Pons (tissue), 1 donor: Measurements from ENCODE around the gene ELMO1.

Experiments
- DNase-seq: peaks from one replicate; pipeline ENCODE4 v3.0.0-alpha.2; 2016; ENCODE audit warnings: low spot score

The ELMO1 gene

DNA sequence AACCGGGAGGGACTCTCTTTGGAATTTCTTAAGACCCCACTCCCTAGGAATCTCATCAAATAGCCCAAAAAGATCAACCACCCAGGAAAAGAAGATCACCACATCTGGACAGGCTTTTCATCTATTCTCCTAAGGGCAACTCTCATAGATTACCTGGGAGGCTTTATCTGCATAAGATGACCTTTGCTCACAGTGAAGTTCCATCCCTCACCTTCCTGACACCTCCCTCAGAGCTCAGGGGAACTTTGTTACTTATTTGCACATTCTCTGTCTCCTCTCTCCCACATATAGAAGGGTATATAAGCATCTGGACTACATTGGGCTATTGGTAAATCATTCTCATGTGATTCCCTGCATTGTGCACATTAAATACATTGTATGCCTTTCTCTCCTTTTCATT is 80.1 kb downstream of the ELMO1 start:
- no peak for DNase-seq

DNA sequence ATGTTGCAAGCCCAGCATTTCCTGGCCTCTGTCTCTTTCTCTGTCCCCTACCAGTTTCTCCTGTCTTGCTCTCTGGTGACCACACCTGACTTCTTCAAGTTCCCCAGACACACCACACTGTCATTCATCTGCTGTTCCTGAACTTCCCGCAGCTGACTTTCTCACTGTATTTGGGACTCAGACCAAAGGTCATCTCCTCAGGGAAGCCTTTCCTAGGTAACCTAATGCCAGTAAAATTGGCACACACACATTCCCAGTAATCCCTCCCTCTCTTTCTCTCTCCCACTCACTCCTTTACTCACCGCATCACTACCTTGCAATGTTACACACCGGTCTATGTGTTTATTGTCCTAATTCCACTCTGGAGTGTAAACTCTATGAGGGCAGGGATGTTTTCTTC is 81.7 kb downstream of the ELMO1 start:
- no peak for DNase-seq

DNA sequence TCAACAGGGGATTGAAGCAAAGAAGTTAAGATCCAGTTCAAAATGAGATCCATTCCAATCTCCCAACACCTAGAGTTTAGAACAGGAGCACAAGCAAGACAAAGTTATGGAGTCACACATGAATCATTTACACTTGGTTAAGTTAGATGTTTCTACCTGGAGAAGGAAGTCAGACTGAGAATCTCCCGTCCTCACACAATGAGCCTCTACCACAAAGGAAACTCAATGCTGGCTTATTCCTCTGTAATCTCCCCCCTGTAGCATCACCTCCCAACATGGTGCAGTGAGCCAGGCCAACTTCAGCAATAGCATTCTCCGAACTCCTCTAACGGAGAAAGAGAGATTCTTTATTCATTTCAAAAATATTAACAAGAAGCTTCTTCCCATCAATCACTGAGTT is 82.2 kb downstream of the ELMO1 start:
- no peak for DNase-seq

DNA sequence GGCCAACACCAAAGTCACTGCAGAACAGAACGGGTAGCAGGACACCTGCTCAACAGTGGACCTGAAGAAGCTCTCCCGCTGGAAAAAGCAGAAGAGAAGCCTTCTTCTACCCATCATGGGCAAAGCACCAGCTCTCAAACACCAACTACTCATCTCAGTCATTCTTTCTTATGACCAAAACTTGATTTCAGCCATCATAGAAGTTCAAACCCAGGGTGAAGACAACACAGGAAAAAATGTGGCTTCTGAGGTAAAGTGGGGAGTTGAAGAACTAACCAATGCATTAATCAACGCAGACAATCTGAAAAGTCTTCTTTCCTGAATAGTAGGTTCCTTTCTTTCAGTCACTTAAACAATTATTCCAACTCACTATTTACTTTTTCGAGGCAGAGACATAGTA is 83.3 kb downstream of the ELMO1 start:
- no peak for DNase-seq

DNA sequence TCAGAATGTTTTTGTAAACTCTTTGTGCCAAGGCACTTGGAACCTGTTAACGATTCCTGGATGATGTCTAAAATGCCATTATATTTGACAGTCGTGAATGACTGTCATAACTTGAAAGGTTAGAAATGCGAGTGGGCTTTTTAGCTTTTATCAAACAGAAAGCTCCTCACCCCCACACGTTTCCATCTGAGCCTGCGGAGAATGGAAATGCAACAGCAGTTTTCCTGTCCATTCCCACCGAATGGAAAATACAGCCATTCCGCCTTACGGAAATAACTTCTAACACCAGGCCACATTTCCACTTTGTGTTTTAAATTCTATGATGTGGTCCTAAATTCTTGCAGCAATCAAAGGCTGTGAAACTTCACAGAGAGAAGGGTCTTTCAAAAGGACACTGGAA is 83.8 kb downstream of the ELMO1 start:
- no peak for DNase-seq

DNA sequence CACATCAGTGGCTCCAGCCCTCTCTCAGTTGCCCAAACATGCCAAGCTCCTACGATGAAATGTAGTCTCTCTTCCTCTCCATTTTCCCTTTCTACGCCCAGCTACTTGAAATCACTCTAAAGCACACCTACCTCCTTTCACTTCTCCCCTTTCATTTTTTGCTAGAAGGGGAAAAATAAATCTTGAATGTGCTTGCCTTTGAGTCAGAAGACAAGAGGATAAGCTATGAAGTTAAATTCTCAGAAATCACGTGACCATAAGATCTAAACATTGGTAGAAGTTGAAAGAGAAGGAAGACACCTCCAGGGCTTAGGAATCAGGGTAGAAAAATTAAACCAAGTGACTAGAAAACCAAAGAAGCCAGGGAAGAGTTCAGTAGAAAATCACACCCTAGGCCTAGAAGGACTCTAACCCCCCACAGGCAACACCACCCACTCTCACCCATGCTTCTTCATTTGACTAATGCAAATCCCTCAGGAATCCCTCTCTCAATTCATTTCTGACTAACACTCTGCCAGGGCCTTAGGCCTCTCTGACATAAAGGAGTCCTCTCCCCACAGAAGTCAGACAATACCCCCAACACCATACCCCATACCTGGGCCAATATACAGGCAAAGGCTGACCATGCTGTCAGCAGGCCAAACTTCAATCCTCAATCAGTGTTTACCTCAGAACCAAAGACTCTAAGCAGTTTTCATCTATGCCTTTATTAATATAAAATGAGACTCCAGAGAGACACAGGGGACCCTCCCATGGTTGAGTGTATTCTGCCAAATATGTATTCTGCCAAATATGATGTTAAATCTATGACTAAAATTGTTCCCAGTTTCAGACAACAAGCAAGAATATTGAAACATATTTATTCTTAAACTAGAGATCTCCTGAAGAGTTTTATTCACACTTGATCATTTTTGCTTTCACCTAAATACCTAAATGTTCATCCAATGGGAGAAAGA is 84.8 kb downstream of the ELMO1 start:
- DNase-seq: no peak

DNA sequence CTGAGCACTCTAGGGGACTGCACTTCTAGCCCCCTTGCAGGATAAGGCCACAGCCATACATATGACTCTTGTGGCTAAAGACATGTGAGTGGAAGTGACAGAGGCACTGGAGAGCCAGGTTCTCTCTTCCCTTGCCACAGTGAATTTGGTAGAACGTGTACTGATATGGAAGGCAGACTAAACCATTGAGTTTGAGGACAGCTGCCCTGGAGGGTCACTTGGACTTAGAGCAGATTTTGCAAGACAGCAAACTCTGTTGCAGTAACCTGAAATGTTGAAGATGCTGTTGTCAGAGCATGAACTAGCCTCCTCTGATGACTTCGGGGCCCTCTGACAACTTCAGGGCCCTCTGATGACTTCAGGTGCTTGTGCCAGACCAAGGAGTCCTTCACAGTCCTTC is 85.9 kb downstream of the ELMO1 start:
- DNase-seq: no peak

DNA sequence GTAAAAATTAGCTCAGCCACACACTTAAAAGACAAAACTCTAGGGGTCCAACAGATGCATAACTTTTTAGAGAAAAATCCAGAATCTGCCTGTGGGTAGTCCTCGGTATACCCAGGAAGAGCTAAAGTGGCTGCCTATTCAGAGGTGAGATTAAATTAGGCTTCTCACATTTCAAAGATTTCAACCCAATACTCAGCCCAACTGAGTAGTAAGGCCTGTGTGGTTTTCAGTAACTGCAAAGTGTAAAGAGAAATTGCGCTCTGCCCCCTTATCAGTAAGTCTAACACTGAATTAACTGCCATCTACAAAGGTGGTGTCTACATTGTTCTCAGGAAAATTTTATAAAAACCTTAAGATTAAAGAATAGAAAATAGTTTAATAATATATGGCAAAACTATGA is 88.2 kb downstream of the ELMO1 start:
- DNase-seq: no peak

DNA sequence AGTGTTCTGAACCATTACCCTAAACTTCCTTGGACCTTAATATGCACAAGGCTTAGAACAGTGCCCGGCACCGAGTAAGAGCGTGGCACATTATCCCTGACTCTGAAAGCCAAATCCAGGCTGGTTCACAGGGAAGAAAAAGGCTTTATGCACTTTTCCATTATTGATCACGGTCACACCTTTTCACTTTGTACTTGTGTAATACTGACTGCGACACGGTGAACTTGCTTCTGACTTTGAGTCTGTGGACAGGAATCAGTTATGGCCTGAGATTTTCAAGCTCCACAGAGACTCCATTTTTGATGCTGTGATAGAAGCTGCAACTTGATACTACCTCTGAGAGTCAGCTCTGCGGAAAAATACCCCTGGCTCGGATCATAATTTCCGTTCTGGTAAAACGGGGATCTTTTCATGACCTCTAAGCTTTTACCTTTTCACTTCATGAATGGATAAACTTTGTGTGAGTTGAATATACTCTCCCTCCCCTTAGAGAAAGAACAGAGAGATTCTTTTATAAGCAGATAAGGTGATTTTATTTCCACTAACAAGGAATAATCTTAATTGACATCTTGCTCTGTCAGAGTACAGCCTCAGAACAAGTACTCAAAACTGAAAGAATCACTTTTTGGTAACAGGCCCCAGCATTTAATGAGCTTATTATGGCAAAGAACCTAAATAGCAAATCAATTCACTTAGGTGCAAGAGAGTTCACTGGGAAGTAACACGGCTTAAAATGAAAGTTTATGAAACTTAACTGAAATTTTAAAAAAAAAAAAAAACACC is 88.8 kb downstream of the ELMO1 start:
- no peak for DNase-seq

DNA sequence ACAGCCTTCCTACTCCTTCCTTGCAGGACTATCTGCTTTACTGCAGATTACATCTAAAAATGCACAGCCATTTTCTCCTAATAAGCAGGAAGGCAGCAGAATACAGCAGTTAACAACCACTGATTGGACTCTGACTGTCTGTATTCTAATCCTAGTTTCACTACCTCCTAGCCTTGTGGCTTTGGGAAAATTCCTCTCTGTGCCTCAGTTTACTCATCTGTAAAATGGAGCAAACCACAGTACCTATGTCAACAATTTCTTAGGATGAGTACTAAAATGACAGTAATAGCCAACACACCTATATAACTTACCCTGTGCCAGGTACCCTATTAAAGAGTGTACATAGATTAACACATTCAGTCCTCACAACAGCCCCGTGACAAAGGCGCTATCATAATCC is 89.5 kb downstream of the ELMO1 start:
- DNase-seq: no peak

DNA sequence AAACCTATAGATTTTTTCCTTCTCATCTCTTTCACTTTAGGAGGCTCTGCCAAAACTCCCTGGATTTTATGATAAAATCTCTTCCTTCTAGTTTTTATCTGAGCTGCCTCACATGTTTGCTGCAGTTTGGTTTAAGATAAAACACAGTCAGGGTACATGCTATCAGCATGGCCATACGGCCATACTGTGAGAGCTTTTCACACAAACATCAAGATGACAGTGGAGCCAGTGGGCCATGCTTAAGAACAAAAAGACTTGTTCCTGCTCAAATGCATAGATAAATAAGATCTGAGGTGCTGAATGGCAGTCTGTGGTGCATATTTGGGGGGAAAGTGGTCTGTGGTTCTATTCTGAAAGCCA is 91.0 kb downstream of the ELMO1 start:
- DNase-seq: no peak

DNA sequence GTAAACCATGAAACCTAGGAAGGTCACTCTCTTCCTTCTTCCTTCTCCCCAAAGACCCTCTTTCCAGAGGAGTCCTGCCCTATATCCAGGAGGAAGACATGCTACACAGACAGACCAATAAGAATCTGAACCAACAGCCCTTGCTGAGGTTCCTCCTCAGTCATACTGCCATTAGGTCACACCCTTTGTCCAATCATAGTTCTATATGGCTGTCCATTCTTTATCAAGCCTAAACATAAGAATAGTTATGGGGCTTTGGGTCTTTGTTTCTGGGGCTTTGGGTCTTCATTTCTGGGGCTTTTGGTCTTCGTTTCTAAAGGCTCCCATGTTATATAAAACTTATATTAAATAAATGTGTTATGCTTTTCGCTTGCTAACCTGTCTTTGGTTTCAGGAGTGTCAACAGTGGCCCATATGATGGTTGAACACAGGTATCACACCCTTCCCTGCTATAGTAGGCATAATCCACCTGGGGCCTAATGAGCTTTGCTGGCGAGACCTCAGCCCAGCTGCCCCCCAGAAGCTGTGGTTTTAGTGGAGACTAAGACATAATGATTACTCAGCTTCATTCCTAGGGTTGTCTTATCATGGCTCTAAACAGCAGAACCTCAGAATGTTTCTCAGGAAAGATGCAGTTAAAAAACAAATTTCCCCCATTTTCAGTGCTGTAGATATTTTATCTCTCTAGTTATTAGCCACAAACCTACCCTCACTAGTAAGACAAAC is 91.6 kb downstream of the ELMO1 start:
- no peak for DNase-seq

DNA sequence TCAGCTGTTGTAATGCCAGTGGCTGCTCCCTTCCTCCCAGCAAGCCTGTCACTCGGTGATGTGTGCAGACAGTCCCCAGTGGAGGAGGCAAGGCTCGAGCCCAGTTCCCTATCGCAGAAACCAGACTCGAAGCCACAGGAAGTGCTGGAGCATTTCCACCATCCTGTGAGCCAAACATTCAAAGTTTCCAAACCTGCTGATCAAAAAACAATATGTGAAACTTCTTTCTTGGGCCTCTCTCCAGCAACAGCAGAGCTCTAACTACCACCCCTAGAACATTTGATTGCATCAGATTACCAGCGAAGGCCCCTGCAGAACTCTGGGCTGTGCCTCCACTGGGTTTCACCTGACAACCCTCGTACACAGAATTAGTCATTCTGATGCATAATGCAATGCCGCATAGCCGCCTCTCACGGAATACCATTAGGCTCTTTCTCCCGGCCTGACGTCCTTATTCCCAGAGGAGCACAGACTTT is 94.0 kb downstream of the ELMO1 start:
- peak; percentile 76 for DNase-seq

DNA sequence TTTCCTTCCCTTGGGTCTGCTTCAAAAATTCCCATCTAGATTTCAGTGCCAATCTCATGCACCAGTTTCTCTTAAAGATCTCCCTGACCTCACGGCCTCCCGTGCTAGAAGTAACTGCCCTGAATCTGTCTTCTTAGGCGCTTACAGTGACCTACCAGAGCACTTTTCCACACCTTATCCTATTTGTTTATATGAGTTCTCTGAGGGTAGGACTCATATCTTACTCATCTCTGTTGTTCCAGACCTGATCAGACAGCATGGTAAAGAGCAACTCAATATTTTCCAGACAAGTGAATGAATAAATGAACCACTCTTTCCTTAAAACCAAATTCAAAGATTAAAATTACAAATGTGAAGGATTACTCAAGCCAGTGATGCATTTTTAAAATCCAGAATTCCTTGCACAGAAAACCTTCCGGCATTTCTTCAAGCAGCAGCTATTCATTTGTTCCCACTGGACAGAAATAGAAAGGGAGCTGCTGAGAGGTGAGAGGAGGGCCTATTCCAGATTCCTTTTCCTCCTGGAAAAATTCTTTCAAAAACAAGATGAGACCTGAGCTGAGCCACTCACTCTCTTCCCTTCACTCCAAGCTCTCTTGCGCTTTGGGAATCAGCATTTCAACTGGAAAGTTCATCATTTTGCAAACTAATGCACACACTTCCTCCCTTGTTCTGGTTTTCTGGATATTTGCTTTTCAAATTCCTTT is 94.6 kb downstream of the ELMO1 start:
- no peak for DNase-seq

DNA sequence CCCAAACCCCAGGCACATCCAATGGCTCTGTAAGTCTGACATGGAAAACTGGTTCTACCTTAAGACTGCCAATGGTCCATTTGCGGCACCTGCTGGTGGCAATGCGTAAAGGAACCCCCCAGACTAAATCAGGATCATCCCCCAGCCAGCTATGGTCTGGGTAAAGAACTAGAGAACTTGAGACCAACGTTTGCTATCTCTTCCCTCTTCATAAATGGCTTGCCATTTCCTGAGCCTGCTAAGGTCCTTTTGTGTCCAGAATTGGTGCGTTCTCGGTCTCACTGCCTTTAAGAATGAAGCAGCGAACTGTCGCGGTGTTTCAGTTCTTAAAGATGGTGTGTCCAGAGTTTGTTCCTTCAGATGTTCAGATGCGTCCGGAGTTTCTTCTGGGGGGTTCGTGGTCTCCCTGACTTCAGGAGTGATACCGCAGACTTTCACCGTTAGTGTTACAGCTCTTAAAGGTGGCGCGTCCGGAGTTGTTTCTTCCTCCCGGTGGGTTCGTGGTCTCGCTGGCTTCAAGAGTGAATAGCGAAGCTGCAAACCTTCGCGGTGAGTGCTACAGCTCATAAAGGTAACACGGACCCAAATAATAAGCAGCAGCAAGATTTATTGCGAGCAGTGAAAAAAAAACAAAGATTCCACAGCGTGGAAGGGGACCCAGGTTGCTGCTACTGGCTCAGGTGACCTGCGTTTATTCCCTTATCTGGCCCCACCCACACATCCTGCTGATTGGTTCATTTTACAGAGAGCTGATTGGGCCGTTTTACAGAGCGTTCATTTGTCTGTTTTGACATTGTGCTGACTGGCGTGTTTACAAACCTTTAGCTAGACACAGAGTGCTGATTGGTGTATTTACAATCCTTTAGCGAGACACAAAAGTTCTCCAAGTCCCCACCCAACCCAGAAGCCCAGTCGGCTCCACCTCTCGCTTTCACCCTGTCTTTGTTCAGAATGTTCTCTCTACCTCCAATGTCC is 95.4 kb downstream of the ELMO1 start:
- peak; percentile 66 for DNase-seq

DNA sequence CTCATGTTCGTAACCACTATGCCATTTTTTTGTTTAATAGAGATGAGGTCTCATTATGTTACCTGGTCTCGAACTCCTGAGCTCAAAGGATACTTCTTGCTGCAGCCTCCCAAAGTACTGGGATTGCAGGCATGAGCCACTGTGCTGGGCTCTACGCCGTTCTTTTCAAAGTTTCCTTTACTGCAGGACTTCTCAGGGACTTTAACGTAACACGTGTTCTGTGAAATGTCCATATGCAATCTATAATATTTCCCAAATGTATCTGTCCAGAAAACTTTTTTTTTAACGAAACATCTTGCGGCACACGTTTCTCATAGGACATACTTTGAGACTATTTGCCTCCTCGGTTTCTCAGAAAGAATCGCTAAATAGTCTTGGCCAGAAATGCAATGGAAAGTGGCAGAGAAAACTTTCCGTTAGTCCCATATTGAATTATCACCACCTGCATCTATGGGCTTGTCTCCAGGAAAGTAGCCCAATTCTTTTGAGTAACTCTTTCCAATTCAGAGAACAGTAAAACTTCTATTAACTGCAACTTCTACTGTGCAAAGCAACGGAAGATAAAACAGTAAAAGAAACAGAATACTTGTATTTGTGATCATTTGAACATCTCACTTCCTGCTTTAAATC is 96.3 kb downstream of the ELMO1 start:
- no peak for DNase-seq

DNA sequence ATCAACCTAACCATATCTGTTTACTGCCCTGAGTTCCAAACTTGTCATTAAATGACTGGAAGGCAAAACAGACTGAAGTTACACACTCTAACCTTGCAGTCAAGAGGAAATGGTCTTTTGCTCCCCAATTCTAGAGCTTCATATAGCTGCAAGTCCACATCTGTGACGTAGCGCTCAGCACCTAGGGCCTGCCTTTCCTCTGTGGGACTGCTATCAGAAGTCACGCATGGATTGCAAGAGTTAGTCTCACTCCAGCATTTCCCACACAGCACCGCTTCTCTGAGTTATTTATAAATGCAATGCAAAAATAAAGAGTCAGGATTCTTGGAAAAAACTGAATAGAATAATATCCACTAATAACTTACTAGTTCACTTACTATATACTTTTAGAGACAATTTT is 96.9 kb downstream of the ELMO1 start:
- DNase-seq: no peak

DNA sequence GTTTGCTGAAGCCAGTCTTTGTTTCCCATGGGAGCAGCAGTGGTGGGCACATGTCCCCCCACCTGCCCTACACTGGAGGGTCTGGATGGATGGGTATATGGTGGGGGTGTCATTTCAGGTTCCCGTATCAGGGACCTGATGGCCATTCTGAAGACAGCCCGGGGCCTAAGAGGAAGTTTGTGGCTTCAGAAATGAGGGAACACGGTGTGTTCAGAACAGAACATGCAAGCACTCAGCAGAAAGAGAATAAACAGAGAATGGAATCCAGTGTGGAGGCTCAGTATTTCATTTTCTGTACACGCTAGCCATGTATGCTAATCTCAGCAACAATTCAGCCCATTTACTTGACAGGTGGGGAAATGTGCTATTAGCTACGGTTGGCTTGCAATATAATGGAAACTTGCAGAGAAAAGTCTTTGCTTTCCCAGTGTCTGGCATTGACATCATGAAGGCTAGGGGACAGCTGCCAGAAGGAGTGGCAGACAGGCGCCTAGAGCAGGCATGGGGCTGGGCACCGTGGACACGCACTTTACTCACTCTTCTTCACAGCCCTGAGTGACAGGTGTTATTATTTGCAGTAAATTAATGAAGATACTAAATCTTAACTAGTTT is 98.6 kb downstream of the ELMO1 start:
- DNase-seq: peak; percentile 36

DNA sequence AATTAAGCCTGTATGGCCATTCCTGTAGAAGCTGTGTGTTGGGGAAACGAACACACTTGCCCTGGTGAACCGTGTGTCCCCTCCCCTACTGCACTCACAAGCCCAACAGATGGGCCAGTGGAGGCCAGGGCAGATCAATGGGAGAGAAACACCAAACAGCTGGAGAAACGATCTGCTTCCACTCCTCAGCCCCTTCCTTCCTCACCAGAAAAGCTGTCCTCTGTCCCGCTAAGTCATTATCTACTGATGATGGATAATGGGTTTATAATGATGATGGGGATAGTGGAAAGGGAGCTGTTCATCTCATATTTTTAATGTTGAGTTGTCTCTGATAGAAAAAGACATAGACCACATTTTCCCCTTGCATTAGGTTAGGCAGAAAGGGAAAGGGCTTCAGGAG is 99.7 kb downstream of the ELMO1 start:
- no peak for DNase-seq

DNA sequence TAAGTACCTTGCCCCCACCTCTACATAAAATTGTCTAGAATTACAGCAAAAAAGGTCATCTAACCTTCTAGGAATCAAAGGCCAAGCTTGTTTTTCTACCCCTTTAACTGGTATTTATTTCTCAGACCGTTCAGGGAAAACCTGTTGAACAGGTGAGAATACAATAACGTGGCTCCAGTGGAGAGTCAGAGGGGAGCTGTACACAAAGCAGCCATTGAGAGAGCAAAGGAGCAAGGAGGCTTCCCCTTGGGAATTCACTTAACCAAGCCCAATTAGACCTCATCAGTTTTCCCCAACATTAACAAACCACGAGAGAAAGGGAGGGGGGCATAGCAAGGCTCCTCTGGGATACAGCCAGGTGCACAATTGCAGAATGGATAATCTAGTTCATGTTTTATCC is 101.9 kb downstream of the ELMO1 start:
- no peak for DNase-seq
